Measurements from ENCODE around the gene KRT78.
"Not testable (repeated sequence)": the region's sequence is repeated elsewhere in the genome, so short reads cannot be mapped to it uniquely, and the experiment has no call there.

KRT78 gene

GRCh38 chr12:52848661-52849255 is at the start of gene KRT78:
KRT78 (minus strand) TSS chr12:52848994; CDS start chr12:52848930, 64 bp downstream.
- DNase-seq (ENCODE audit: low spot score) = no peak

GRCh38 chr12:52896190-52897100 is 47.7 kb upstream of the KRT78 start:
- peak; percentile 23 for DNase-seq (ENCODE audit: low spot score)

- DNase-seq (ENCODE audit: low spot score) = no peak
These were observed 47.0 kb upstream of the KRT78 start for GRCh38 chr12:52895726-52896189.

GRCh38 chr12:52892974-52893373 is 44.2 kb upstream of the KRT78 start:
- no peak for DNase-seq (ENCODE audit: low spot score)

- DNase-seq (ENCODE audit: low spot score) = no peak
These were observed 43.5 kb upstream of the KRT78 start for GRCh38 chr12:52892207-52892852.

GRCh38 chr12:52891044-52891443 is 42.2 kb upstream of the KRT78 start:
- DNase-seq (ENCODE audit: low spot score) = no peak

- DNase-seq (ENCODE audit: low spot score) = no peak
These were observed 41.6 kb upstream of the KRT78 start for GRCh38 chr12:52890417-52890816.

- DNase-seq (ENCODE audit: low spot score) = peak; percentile 74
These were observed 35.9 kb upstream of the KRT78 start for GRCh38 chr12:52884526-52885293.

GRCh38 chr12:52880499-52880898 is 31.7 kb upstream of the KRT78 start:
- not testable (repeated sequence) for DNase-seq (ENCODE audit: low spot score)

GRCh38 chr12:52879394-52880351 is 30.9 kb upstream of the KRT78 start:
- peak; percentile 85 for DNase-seq (ENCODE audit: low spot score)

- DNase-seq (ENCODE audit: low spot score) = no peak
These were observed 30.0 kb upstream of the KRT78 start for GRCh38 chr12:52878507-52879393.

GRCh38 chr12:52877242-52877641 is 28.4 kb upstream of the KRT78 start:
- DNase-seq (ENCODE audit: low spot score) = no peak

- DNase-seq (ENCODE audit: low spot score) = peak; percentile 85
These were observed 27.6 kb upstream of the KRT78 start for GRCh38 chr12:52876372-52876771.

- DNase-seq (ENCODE audit: low spot score) = no peak
These were observed 26.0 kb upstream of the KRT78 start for GRCh38 chr12:52874573-52875435.

- DNase-seq (ENCODE audit: low spot score) = peak; percentile 91
These were observed 25.2 kb upstream of the KRT78 start for GRCh38 chr12:52873832-52874572.

- no peak for DNase-seq (ENCODE audit: low spot score)
These were observed 24.7 kb upstream of the KRT78 start for GRCh38 chr12:52873513-52873831.

GRCh38 chr12:52872644-52873389 is 24.0 kb upstream of the KRT78 start:
- DNase-seq (ENCODE audit: low spot score) = no peak

Data from kidney tubule cell (primary cell).